GM21447 (cell line): ENCODE measurements around the gene SLC2A13.
A peak's percentile ranks its signal among the peaks of the same experiment; 100 is the strongest.
"Not testable (repeated sequence)": the region's sequence is repeated elsewhere in the genome, so short reads cannot be mapped to it uniquely, and the experiment has no call there.

Experiments used
- ATAC-seq: cut with Tn5 transposase; IDR thresholded peaks from one replicate; pipeline ENCODE4 v1.9.1; 2021; ENCODE audit not compliant: unreplicated experiment

Gene SLC2A13

GRCh38 chr12:39773266-39773665, 332.6 kb downstream of the SLC2A13 start:
- ATAC-seq, result no peak

- no peak for ATAC-seq
Observed at GRCh38 chr12:39772821-39773259, 333.0 kb downstream of the SLC2A13 start.

- ATAC-seq, result no peak
Observed at GRCh38 chr12:39771456-39771855, 334.4 kb downstream of the SLC2A13 start.

DNA sequence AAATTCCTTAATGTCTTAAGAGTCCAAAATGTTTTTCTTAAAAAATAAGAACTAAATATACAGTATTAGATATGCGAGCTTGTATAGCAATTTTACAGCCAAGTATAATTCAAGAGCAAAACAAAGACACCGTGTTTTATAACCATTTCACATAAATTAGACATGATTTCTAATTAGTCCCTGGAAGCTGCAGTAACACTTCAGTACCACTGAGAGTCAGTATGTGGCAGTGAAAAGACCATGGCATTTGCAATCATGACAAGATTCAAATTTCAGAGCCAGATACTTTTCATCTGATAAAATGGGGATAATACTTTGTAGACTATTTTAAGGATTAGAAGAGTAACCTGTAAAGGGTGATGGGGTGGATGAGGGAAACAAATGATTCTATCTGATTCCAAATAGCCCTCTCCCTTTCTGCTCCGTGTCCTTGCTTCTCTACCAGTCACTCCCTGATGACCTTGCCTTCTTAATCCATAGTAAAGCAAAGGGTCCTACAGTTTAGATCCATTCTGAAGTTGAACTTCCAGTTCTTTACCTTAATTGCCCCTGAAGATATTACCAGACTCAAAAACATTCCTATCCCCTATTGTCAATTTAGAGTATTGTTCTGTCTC, 340.8 kb downstream of the SLC2A13 start:
- ATAC-seq, result peak; percentile 51

- ATAC-seq, result no peak
Observed at GRCh38 chr12:39763890-39764169, 342.1 kb downstream of the SLC2A13 start.

DNA sequence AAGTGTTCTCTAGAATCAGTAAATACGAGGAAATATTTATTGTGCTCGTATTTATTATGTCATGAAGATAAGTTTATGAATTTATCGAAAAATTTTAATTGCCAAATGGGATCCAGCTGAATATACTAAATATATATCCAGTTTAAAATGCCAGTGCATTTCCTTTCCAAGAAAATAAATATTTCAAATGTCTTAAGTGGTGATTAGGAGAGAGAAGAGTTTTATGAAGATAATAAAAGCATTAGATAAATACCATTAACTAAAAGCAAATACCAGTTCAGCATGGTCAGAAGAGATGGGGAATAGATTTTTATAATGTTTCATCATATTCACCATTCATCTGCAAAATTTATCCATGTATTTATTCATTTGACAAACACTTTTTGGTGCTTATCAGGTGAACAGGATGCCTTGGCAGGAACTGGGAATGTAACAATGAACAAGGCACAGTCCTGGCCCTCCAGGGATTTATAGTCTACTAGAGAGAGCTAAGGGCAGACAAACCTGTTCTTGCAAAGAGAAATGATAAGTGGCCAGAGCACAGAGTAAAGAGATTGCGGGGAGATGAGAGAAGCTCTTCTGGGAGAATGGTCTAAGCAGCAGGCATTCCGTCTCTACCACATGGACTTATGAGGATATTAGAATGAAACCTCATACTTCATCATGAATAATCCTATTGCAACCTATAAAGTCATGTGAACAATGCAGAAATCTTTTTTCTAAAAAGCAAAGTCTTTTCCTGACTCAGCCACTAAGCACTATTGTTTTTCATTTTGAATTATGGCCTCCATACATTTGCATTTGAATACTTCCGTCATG, 342.6 kb downstream of the SLC2A13 start:
- no peak for ATAC-seq

- ATAC-seq, result no peak
Observed at GRCh38 chr12:39755478-39755877, 350.4 kb downstream of the SLC2A13 start.

DNA sequence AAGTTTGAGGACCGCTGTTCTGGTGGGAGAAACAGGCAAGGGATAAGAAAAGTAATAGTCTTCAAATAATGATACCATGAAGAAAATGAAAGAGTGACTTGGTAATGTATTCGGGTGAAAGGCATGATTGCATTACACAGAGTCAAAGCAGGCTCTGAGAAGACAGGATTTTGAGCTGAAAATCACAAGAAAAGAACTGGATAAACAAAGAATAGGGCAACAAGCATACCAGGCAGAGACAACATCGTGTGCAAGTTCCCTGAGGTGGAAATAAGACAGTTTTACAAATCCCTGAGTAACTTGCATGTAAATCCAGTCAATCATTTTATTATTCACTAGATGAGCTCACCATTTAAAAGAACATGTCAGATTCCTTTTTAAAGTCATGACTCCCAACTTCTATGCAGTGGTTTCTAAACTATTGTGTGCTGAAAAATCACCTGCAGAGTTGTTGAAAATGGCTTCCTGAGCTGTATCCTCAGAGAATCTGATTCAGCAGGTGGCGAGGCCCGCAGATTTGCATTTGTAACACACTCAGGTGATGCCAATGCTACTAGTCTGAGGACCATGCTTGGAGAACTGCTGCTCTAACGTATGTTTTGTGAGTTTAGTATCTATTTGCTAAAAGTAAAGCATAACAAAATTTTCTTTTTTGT, 353.3 kb downstream of the SLC2A13 start:
- no peak for ATAC-seq

DNA sequence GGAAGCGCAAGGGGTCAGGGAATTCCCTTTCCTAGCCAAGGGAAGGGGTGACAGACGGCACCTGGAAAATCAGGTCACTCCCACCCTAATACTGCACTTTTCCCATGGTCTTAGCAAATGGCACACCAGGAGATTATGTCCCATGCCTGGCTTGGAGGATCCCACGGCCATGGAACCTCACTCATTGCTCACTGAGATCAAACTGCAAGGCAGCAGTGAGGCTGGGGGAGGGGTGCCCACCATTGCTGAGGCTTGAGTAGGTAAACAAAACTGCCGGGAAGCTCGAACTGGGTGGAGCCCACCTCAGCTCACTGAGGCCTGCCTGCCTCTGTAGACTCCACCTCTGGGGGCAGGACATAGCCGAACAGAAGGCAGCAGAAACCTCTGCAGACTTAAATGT, 359.7 kb downstream of the SLC2A13 start:
- not testable (repeated sequence) for ATAC-seq

GRCh38 chr12:39743655-39744054, 362.2 kb downstream of the SLC2A13 start:
- ATAC-seq, result no peak

- ATAC-seq, result no peak
Observed at GRCh38 chr12:39736406-39736805, 369.5 kb downstream of the SLC2A13 start.

GRCh38 chr12:39723831-39724230, 382.1 kb downstream of the SLC2A13 start:
- ATAC-seq, result no peak

- ATAC-seq, result no peak
Observed at GRCh38 chr12:39722504-39722903, 383.4 kb downstream of the SLC2A13 start.

- ATAC-seq, result no peak
Observed at GRCh38 chr12:39713552-39713951, 392.3 kb downstream of the SLC2A13 start.

DNA sequence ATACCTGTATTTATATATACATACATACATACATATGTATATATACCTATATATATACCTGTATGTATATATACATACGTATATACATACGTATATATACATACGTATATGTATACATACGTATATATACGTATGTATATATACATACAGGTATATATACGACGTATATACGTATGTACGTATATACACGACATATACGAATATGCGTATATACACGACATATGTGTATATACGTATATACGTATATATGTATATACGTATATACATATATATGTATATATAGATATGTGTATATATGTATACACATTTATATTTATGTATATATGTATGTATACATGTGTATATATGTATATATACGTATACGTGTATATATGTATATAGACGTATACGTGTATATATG, 393.5 kb downstream of the SLC2A13 start:
- ATAC-seq, result no peak
